CD4-positive, alpha-beta T cell treated with Interleukin-4 for 1 hour (primary cell): ENCODE measurements around the gene STIP1.

ENCODE experiments used
- DNase-seq, 2 donors: peaks; one replicate each; pipeline ENCODE4 v3.0.0-alpha.2; 2020 to 2022

STIP1 gene

DNA sequence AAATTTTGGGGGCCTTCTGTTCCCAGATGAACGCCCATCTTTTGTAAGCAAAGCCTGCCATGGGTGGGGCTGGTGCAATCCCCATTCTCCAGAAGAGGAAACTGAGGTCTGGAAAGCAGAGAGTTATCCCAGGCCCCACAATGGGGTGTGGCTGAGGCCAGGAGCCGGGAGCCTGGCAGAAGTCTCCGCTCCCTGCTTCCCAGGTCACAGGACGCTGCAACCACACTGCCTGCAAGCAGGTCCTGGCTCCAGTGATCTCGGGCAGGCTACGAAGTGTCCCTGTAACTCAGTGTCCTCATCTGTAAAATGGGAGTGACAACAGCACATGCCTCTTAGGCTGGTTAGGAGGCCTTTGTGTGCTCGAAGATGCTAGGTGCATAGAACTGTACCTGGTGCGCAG is 67.1 kb downstream of the STIP1 start:
- no peak for DNase-seq

DNA sequence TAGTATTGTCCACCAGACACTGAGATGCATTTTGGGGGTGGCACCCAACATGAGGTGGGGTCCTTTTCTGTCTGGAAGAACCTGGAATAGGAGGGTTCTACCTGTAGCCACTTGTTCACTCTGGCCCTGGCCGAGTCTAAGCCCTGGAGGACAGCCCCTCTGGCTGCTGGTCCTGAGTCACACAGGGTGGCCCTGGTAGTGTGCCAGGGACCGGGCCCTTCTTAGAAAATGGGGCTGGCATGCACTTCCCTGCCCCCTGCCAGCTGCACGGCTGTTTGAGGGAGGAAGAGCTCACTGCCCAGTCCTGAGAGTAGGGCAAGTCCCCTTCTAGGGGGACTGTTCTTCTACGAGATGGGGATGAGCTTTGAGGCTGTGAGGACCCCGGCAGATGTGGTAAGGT is 67.5 kb downstream of the STIP1 start:
- no peak for DNase-seq
